SIG-M5 (cell line): Measurements from ENCODE around the gene CEMIP2.

Experiments used
- DNase-seq: peaks from one replicate; lab custom pipeline; 2025; lab: John Stamatoyannopoulos, UW

The CEMIP2 gene

GRCh38 chr9:71644819-71645362 is 123.4 kb downstream of the CEMIP2 start:
- DNase-seq, result no peak

- no peak for DNase-seq
Observed at GRCh38 chr9:71643330-71643729, 125.0 kb downstream of the CEMIP2 start.

- DNase-seq, result no peak
Observed at GRCh38 chr9:71642056-71642455, 126.3 kb downstream of the CEMIP2 start.

- DNase-seq, result no peak
Observed at GRCh38 chr9:71638627-71639026, 129.7 kb downstream of the CEMIP2 start.

GRCh38 chr9:71637926-71638325 is 130.4 kb downstream of the CEMIP2 start:
- DNase-seq, result no peak

- DNase-seq, result no peak
Observed at GRCh38 chr9:71637375-71637774, 130.9 kb downstream of the CEMIP2 start.

GRCh38 chr9:71636143-71636839 is 132.0 kb downstream of the CEMIP2 start:
- DNase-seq, result no peak

GRCh38 chr9:71634752-71635151 is 133.6 kb downstream of the CEMIP2 start:
- DNase-seq, result no peak
